ENCODE data around the gene RPL23. TPM values are rescaled to one million over a fixed set of nuclear protein-coding genes. Genes with fewer than 3 reads are reported as not detected.

The RPL23 gene
- total and polyA plus RNA-seq, 9 of the 15 experiments (the other 6 are each of a cell fraction or from before 2014, with no cell fraction given), result 1,745 to 3,667 (median 3,096) TPM

- TF ChIP-seq CXXC5 (CRISPR knock-in tag; IDR thresholded peaks at IDR 0.05) (peak; percentile 37), ZNF589 (CRISPR knock-in tag; IDR thresholded peaks at IDR 0.05; ENCODE audit: low read depth) (peak; percentile 77; the same call in 1 of the 2 replicates), GABPA (tag; conservative IDR thresholded peaks at IDR 0.05; ENCODE audit: low read depth) (peak; percentile 75), MAFK (IDR thresholded peaks at IDR 0.05; ENCODE audit: low read length) (no peak; the same call in 1 of the 2 replicates), CBFA2T2 (conservative IDR thresholded peaks at IDR 0.05) (peak; percentile 57; the same call in 1 of the 2 replicates), ATF3 (IDR thresholded peaks at IDR 0.05) (peak; percentile 33; the same call in 1 of the 2 replicates), ATF3 (CRISPR knock-in tag; conservative IDR thresholded peaks at IDR 0.05) (no peak)
- TF ChIP-seq, protein P1, sequence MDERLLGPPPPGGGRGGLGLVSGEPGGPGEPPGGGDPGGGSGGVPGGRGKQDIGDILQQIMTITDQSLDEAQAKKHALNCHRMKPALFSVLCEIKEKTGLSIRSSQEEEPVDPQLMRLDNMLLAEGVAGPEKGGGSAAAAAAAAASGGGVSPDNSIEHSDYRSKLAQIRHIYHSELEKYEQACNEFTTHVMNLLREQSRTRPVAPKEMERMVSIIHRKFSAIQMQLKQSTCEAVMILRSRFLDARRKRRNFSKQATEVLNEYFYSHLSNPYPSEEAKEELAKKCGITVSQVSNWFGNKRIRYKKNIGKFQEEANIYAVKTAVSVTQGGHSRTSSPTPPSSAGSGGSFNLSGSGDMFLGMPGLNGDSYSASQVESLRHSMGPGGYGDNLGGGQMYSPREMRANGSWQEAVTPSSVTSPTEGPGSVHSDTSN (CRISPR knock-in tag; IDR thresholded peaks at IDR 0.05; ENCODE audit: low read depth), result no peak
- TF ChIP-seq, protein P1 (tag; conservative IDR thresholded peaks at IDR 0.05; ENCODE audit: low read depth), result no peak
- TF ChIP-seq, protein P2, sequence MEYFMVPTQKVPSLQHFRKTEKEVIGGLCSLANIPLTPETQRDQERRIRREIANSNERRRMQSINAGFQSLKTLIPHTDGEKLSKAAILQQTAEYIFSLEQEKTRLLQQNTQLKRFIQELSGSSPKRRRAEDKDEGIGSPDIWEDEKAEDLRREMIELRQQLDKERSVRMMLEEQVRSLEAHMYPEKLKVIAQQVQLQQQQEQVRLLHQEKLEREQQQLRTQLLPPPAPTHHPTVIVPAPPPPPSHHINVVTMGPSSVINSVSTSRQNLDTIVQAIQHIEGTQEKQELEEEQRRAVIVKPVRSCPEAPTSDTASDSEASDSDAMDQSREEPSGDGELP (CRISPR knock-in tag; IDR thresholded peaks at IDR 0.05; ENCODE audit: borderline replicate concordance), result no peak
These were observed 45.4 kb upstream of the RPL23 start (continued) for GRCh38 chr17:38898812-38899348.
